ENCODE measurements around the gene GJE1.
"Not testable (repeated sequence)": the region's sequence is repeated elsewhere in the genome, so short reads cannot be mapped to it uniquely, and the experiment has no call there.

Gene GJE1

GRCh38 chr6:142152746-142153145, 20.0 kb downstream of the GJE1 start:
- TF ChIP-seq, protein P1, sequence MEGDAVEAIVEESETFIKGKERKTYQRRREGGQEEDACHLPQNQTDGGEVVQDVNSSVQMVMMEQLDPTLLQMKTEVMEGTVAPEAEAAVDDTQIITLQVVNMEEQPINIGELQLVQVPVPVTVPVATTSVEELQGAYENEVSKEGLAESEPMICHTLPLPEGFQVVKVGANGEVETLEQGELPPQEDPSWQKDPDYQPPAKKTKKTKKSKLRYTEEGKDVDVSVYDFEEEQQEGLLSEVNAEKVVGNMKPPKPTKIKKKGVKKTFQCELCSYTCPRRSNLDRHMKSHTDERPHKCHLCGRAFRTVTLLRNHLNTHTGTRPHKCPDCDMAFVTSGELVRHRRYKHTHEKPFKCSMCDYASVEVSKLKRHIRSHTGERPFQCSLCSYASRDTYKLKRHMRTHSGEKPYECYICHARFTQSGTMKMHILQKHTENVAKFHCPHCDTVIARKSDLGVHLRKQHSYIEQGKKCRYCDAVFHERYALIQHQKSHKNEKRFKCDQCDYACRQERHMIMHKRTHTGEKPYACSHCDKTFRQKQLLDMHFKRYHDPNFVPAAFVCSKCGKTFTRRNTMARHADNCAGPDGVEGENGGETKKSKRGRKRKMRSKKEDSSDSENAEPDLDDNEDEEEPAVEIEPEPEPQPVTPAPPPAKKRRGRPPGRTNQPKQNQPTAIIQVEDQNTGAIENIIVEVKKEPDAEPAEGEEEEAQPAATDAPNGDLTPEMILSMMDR (conservative IDR thresholded peaks at IDR 0.05; ENCODE audit: low read depth) = no peak
- CTCF ChIA-PET = no interaction called here
- POLR2A ChIA-PET (ENCODE audit: low non-redundant PET) = no interaction called here
- H3K27ac ChIP-seq = no peak overlapping the region
- no peak for DNase-seq (ENCODE audit: low spot score)

GRCh38 chr6:142153196-142153595, 20.5 kb downstream of the GJE1 start:
- ChIA-PET CTCF (no interaction called here), POLR2A (ENCODE audit: low non-redundant PET) (no interaction called here)
- H3K27ac ChIP-seq = no peak overlapping the region
- TF ChIP-seq, protein P1 (conservative IDR thresholded peaks at IDR 0.05; ENCODE audit: low read depth) = no peak
- no peak for DNase-seq (ENCODE audit: low spot score)

DNA sequence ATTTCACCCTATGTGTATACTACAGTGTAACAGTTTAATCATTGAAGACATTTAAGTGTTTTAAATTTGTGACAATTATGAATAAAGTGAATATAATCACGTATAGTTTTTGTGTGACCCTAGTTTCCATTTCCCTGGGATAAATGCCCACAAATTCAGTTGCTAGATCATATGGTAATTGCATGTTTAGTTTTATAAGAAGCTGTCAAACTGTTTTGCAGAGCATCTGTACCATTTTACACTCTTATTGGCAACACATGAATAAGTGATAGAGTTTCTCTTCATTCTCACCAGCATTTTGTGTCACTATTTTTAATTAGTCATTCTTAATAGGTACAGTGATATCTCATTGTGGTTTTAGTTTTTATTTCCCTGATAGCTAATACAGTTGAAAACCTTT, 21.6 kb downstream of the GJE1 start:
- H3K27ac ChIP-seq = no peak overlapping the region
- TF ChIP-seq, protein P1 (conservative IDR thresholded peaks at IDR 0.05; ENCODE audit: low read depth) = no peak
- no peak for DNase-seq (ENCODE audit: low spot score)
- ChIA-PET POLR2A (ENCODE audit: low non-redundant PET) (no interaction called here), CTCF (interaction anchor here (0.6 kb wide), 1 partner anchor 101 kb away, joined by 4 read pairs; no protein-coding TSS in a partner anchor)

- ChIA-PET POLR2A (ENCODE audit: low non-redundant PET) (no interaction called here), CTCF (interaction anchor here (0.5 kb wide), 1 partner anchor 228 kb away, joined by 3 read pairs; no protein-coding TSS in a partner anchor)
- TF ChIP-seq, protein P1 (conservative IDR thresholded peaks at IDR 0.05; ENCODE audit: low read depth) = no peak
- H3K27ac ChIP-seq = no peak overlapping the region
- no peak for DNase-seq (ENCODE audit: low spot score)
Observed at GRCh38 chr6:142155091-142155490, 22.4 kb downstream of the GJE1 start.

- CTCF ChIA-PET = interaction anchor here (0.6 to 1.3 kb wide), 10 partner anchors 9 to 318 kb away, joined by 3 to 12 read pairs (median 3); partner anchors contain the start of genes NMBR and VTA1
- DNase-seq (ENCODE audit: low spot score) = peak; percentile 25
- TF ChIP-seq, protein P1 (conservative IDR thresholded peaks at IDR 0.05; ENCODE audit: low read depth) = peak; percentile 51
- no peak overlapping the region for H3K27ac ChIP-seq
- POLR2A ChIA-PET (ENCODE audit: low non-redundant PET) = no interaction called here
Observed at GRCh38 chr6:142155895-142156757, 23.4 kb downstream of the GJE1 start.

DNA sequence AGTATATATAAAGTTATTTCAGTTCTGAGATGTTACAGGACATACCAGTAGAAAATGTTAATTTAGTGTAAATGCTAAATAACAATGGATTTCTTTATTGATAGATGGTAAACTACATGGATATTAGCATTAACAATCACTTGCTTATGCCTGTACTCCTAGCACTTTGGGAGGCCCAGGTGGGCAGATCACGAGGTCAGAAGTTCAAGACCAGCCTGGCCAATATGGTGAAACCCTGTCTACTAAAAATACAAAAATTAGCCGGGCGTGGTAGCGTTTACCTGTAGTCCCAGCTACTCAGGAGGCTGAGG, 24.0 kb downstream of the GJE1 start:
- CTCF ChIA-PET = interaction anchor here (0.7 to 1.3 kb wide), 9 partner anchors 10 to 318 kb away, joined by 3 to 12 read pairs (median 3); partner anchors contain the start of genes NMBR and VTA1
- H3K27ac ChIP-seq; POLR2A ChIA-PET (ENCODE audit: low non-redundant PET); DNase-seq (ENCODE audit: low spot score): not testable (repeated sequence)

- DNase-seq (ENCODE audit: low spot score) = no peak
- no peak overlapping the region for H3K27ac ChIP-seq
- POLR2A ChIA-PET (ENCODE audit: low non-redundant PET) = no interaction called here
- TF ChIP-seq, protein P1 (conservative IDR thresholded peaks at IDR 0.05; ENCODE audit: low read depth) = no peak
- CTCF ChIA-PET = no interaction called here
Observed at GRCh38 chr6:142162780-142163179, 30.1 kb downstream of the GJE1 start.

Measured in RWPE1 (cell line).